G401 (cell line): ENCODE data around the gene STK35. TPM values are rescaled to one million over a fixed set of nuclear protein-coding genes. Genes with fewer than 3 reads are reported as not detected.
"Not testable (repeated sequence)": the region's sequence is repeated elsewhere in the genome, so short reads cannot be mapped to it uniquely, and the experiment has no call there.

Experiments used
- DNase-seq: peaks from one replicate; pipeline ENCODE4 v3.0.0-alpha.2; 2015; ENCODE audit warnings: low spot score
- in situ Hi-C: cut with HindIII; loops from 2 replicates; pipeline ENCODE4 v1.10.0; 2016; ENCODE audit warnings: low sequenced_read_pairs, mixed read lengths
- total RNA-seq: library from RNA; depleted of rRNA; stranded (reverse); fragments of >200 nt; shearing (Covaris generic); gene quantifications from 2 replicates; pipeline ENCODE4 v1.2.3, GENCODE V29; 2014; rRNA removed

STK35 gene
- total RNA-seq, 1 experiment from 2014 or later: 12.9 TPM

GRCh38 chr20:2172305-2173175 is 70.9 kb downstream of the STK35 start:
- in situ Hi-C loops: no loop called here
- DNase-seq: peak; percentile 80

- in situ Hi-C loops: no loop called here
- no peak for DNase-seq
Observed at GRCh38 chr20:2173186-2173585, 71.6 kb downstream of the STK35 start.

GRCh38 chr20:2174067-2174466 is 72.4 kb downstream of the STK35 start:
- no peak for DNase-seq
- in situ Hi-C loops: no loop called here

GRCh38 chr20:2176946-2177345 is 75.3 kb downstream of the STK35 start:
- DNase-seq: no peak
- in situ Hi-C loops: no loop called here

GRCh38 chr20:2178318-2179232 is 76.9 kb downstream of the STK35 start:
- DNase-seq: no peak
- in situ Hi-C loops: no loop called here

- DNase-seq: no peak
- in situ Hi-C loops: no loop called here
Observed at GRCh38 chr20:2179233-2179580, 77.6 kb downstream of the STK35 start.

- in situ Hi-C loops: no loop called here
- DNase-seq: no peak
Observed at GRCh38 chr20:2179949-2180348, 78.3 kb downstream of the STK35 start.

- in situ Hi-C loops: no loop called here
- DNase-seq: no peak
Observed at GRCh38 chr20:2183381-2183780, 81.8 kb downstream of the STK35 start.

GRCh38 chr20:2184933-2185332 is 83.3 kb downstream of the STK35 start:
- DNase-seq, in situ Hi-C loops: not testable (repeated sequence)

- DNase-seq: no peak
- in situ Hi-C loops: no loop called here
Observed at GRCh38 chr20:2195614-2196013, 94.0 kb downstream of the STK35 start.

GRCh38 chr20:2197166-2197565 is 95.5 kb downstream of the STK35 start:
- DNase-seq: no peak
- in situ Hi-C loops: no loop called here

Other genes with a start within 250 kb of the STK35 start
- gene SIRPA, start 206.4 kb upstream of the STK35 start, total RNA-seq: 14.7 and 16.7 TPM in 2 replicates
- gene PDYN, start 107.8 kb upstream of the STK35 start, total RNA-seq: not detected in 2 replicates
- gene TGM3, start 194.2 kb downstream of the STK35 start, total RNA-seq: not detected in 2 replicates